Spleen (tissue), 11 donors: ENCODE data around the gene IFIT1. TPM values are rescaled to one million over a fixed set of nuclear protein-coding genes. Genes with fewer than 3 reads are reported as not detected.
A peak's percentile ranks its signal among the peaks of the same experiment; 100 is the strongest.

Experiments
- DNase-seq: peaks from one replicate; pipeline ENCODE4 v3.0.0-alpha.2; 2020
- H3K27ac ChIP-seq, 8 donors: fragments of 200-600 bp; sonication (generic) in 7 of 8; 1 replicate in 4 of 8; 2 replicates in 4 of 8; pipeline versions ENCODE4 v1.5.0 to v1.8.0; 2016 to 2021; ENCODE audit warnings: inconsistent platforms in 4 of 8, mild to moderate bottlenecking in 4 of 8, moderate library complexity in 1 of 8
- H3K27me3 ChIP-seq, 7 donors: fragments of 200-600 bp; sonication (generic) in 6 of 7; replicated peaks in 1 of 7; 1 replicate in 4 of 7; 2 replicates in 3 of 7; pipeline versions ENCODE4 v1.5.0 to v1.8.0; 2016 to 2021; ENCODE audit warnings: inconsistent platforms in 3 of 7, mild to moderate bottlenecking in 1 of 7
- H3K36me3 ChIP-seq, 6 donors: fragments of 200-600 bp; sonication (generic) in 5 of 6; 1 replicate in 4 of 6; 2 replicates in 2 of 6; pipeline versions ENCODE4 v1.5.0 to v1.8.0; 2016 to 2021; ENCODE audit warnings: inconsistent platforms in 2 of 6
- H3K4me1 ChIP-seq, 6 donors: fragments of 200-600 bp; sonication (generic) in 5 of 6; 1 replicate in 3 of 6; 2 replicates in 3 of 6; pipeline versions ENCODE4 v1.5.0 to v1.8.0; 2016 to 2021; ENCODE audit warnings: inconsistent platforms in 3 of 6
- H3K4me3 ChIP-seq, 8 donors: fragments of 200-600 bp; sonication (generic) in 7 of 8; 1 replicate in 4 of 8; 2 replicates in 4 of 8; pipeline versions ENCODE4 v1.5.0 to v1.8.0; 2016 to 2021; ENCODE audit warnings: inconsistent platforms in 4 of 8, mild to moderate bottlenecking in 4 of 8, moderate library complexity in 2 of 8
- H3K9me3 ChIP-seq, 8 donors: fragments of 200-600 bp; sonication (generic) in 7 of 8; 1 replicate in 4 of 8; 2 replicates in 4 of 8; pipeline versions ENCODE4 v1.5.0 to v1.8.0; 2016 to 2021; ENCODE audit warnings: inconsistent platforms in 4 of 8
- CTCF ChIP-seq, 11 experiments: fragments of 200-600 bp in 7 of 11; fragments of 450-650 bp in 4 of 11; sonication (generic) in 4 of 11; IDR thresholded peaks in 8 of 11; conservative IDR thresholded peaks in 3 of 11; 1 replicate in 7 of 11; 2 replicates in 4 of 11; pipeline versions ENCODE4 v1.4.0 to v1.8.0; 2016 to 2021; ENCODE audit warnings: antibody characterized with exemption in 11 of 11, inconsistent platforms in 4 of 11, mild to moderate bottlenecking in 1 of 11
- POLR2A ChIP-seq, 3 donors: fragments of 450-650 bp; IDR thresholded peaks; one replicate each; pipeline ENCODE4 v1.5.1; 2017; ENCODE audit warnings: antibody characterized with exemption in 3 of 3, mild to moderate bottlenecking in 1 of 3
- POLR2AphosphoS5 ChIP-seq, 3 donors: sonication (generic); formaldehyde crosslinking; IDR thresholded peaks; one replicate each; pipeline ENCODE4 v1.5.1; 2017; ENCODE audit warnings: antibody characterized with exemption in 3 of 3
- WGBS, 5 donors: extraction: QIAGEN DNeasy Blood & Tissue Kit in 3 of 5; methylation state at CpG; one replicate each; pipeline versions ENCODE4 v1.1.5 to v1.1.7; 2013 to 2018; 5-methylcytosine and 5-hydroxymethylcytosine counted together
- intact Hi-C: fragments of 100-400 bp; cut with DNase I; formaldehyde crosslinking; loops from one replicate; pipeline ENCODE4 v1.15.0; 2023; ENCODE audit warnings: low total_unique reads
- polyA plus RNA-seq, 3 donors: library from polyadenylated mRNA; stranded (reverse); fragments of 200-250 nt; gene quantifications; one replicate each; pipeline ENCODE4 v1.2.1, GENCODE V29; 2013
- total RNA-seq, 7 donors: library from RNA; depleted of rRNA in 3 of 7; stranded (reverse); fragments of >200 nt in 3 of 7; fragmentation: NEBNext Ultra II Directional in 4 of 7; extraction: Animal tissue kit (Norgen Biotek cat#: 25700) in 4 of 7; gene quantifications; one replicate each; pipeline versions ENCODE4 v1.1.0 to v1.2.1, GENCODE V29; 2016 to 2021
- donor health status: healthy with polysubstance abuse.
- donor health status: DM: no; HTN: no; CAD: no; lungs with moderate emphysema.
- donor health status: DM: no; HTN: no; CAD: no.
- donor health status: Bipolar disorder and iron deficiency.
- donor health status: healthy.
- donor health status: DM: no; HTN: no; CAD: no.
- donor health status: DM: yes; HTN: yes; CAD: no.

Gene IFIT1
- total and polyA plus RNA-seq, 10 donors = 8.8 to 35.7 (median 22.2) TPM

- no peak for TF ChIP-seq POLR2AphosphoS5 (IDR thresholded peaks at IDR 0.05)
- Histone ChIP-seq H3K4me3 (peak overlapping the region in 2 of 8 donors; percentile 80 to 97), H3K36me3 (peaks cover 0 to 35% (median 13%) of the 10 kb centered on the region in 6 donors), H3K27me3 (no peaks in the 10 kb centered on the region), H3K9me3 (peaks cover 0 to 6% (median 0%) of the 10 kb centered on the region in 8 donors), H3K27ac (peak overlapping the region in 4 of 8 donors; percentile 93 to 98 (median 96)), H3K4me1 (peaks cover 28 to 77% (median 63%) of the 10 kb centered on the region in 6 donors)
- DNase-seq = no peak
- WGBS, 5 donors = 78 to 92% (median 89%) methylated on average over 1 of the region's 1 CpG
- intact Hi-C loops = no loop called here
These were observed 24.0 kb downstream of the IFIT1 start for GRCh38 chr10:89416465-89416864.

GRCh38 chr10:89419548-89419947 lies 27.1 kb downstream of the IFIT1 start:
- intact Hi-C loops = no loop called here
- DNase-seq = no peak
- WGBS, 5 donors = 30 to 47% (median 38%) methylated on average over 3 of the region's 3 CpGs
- no peak for TF ChIP-seq POLR2AphosphoS5 (IDR thresholded peaks at IDR 0.05)
- peak in 9 of 11 experiments; percentile 14 to 61 (median 51) for TF ChIP-seq CTCF (IDR thresholded peaks at IDR 0.05 in 8 of 11, conservative IDR thresholded peaks at IDR 0.05 in 3 of 11)
- Histone ChIP-seq H3K27ac (peak overlapping the region in 4 of 8 donors; percentile 3 to 19 (median 10)), H3K4me3 (no peak overlapping the region), H3K27me3 (no peaks in the 10 kb centered on the region), H3K36me3 (peaks cover 0 to 45% (median 16%) of the 10 kb centered on the region in 6 donors), H3K4me1 (peaks cover 20 to 60% (median 51%) of the 10 kb centered on the region in 6 donors), H3K9me3 (no peaks in the 10 kb centered on the region)

GRCh38 chr10:89421018-89421476 lies 28.6 kb downstream of the IFIT1 start:
- intact Hi-C loops = no loop called here
- Histone ChIP-seq H3K27ac (peak overlapping the region in 1 of 8 donors; percentile 3), H3K4me1 (peaks cover 15 to 52% (median 43%) of the 10 kb centered on the region in 6 donors), H3K9me3 (no peaks in the 10 kb centered on the region), H3K4me3 (no peak overlapping the region), H3K27me3 (no peaks in the 10 kb centered on the region), H3K36me3 (peaks cover 0 to 45% (median 16%) of the 10 kb centered on the region in 6 donors)
- WGBS, 5 donors = 92 to 97% (median 94%) methylated on average over 2 of the region's 2 CpGs
- DNase-seq = no peak
- TF ChIP-seq POLR2AphosphoS5 (IDR thresholded peaks at IDR 0.05) = no peak
- no peak for TF ChIP-seq POLR2A (IDR thresholded peaks at IDR 0.05)
- TF ChIP-seq CTCF (IDR thresholded peaks at IDR 0.05 in 8 of 11, conservative IDR thresholded peaks at IDR 0.05 in 3 of 11) = no peak

GRCh38 chr10:89425000-89425399 lies 32.6 kb downstream of the IFIT1 start:
- Histone ChIP-seq H3K27ac (no peak overlapping the region), H3K4me3 (no peak overlapping the region), H3K9me3 (no peaks in the 10 kb centered on the region), H3K27me3 (no peaks in the 10 kb centered on the region), H3K36me3 (peaks cover 0 to 27% (median 8%) of the 10 kb centered on the region in 6 donors), H3K4me1 (peaks cover 0 to 15% (median 5%) of the 10 kb centered on the region in 6 donors)
- DNase-seq = no peak
- WGBS, 5 donors = 79 to 91% (median 89%) methylated on average over 5 of the region's 5 CpGs
- intact Hi-C loops = loop anchor here (5.0 kb wide), 1 partner anchor 142 kb away; no protein-coding TSS in a partner anchor
- TF ChIP-seq CTCF (IDR thresholded peaks at IDR 0.05 in 8 of 11, conservative IDR thresholded peaks at IDR 0.05 in 3 of 11) = no peak
- no peak for TF ChIP-seq POLR2A (IDR thresholded peaks at IDR 0.05)
- no peak for TF ChIP-seq POLR2AphosphoS5 (IDR thresholded peaks at IDR 0.05)
